Right atrium auricular region (tissue), 2 donors: ENCODE results near the gene USP47. TPM values are rescaled to one million over a fixed set of nuclear protein-coding genes. Genes with fewer than 3 reads are reported as not detected.

Experiments
- DNase-seq: peaks from one replicate; pipeline ENCODE4 v3.0.0-alpha.2; 2019; ENCODE audit warnings: low spot score
- H3K27ac ChIP-seq, 2 donors: fragments of 200-600 bp; sonication (generic); 1 replicate in 1 of 2; 2 replicates in 1 of 2; pipeline ENCODE4 v1.5.1; 2016 to 2019
- H3K27me3 ChIP-seq, 2 donors: fragments of 200-600 bp; sonication (generic); one replicate each; pipeline versions ENCODE4 v1.5.1 to v1.6.0; 2017 to 2019
- H3K36me3 ChIP-seq: fragments of 200-600 bp; sonication (generic); one replicate; pipeline ENCODE4 v1.5.1; 2016
- H3K4me1 ChIP-seq, 2 donors: fragments of 200-600 bp; sonication (generic); one replicate each; pipeline versions ENCODE4 v1.5.1 to v1.6.0; 2017 to 2019
- H3K4me3 ChIP-seq, 2 donors: fragments of 200-600 bp; sonication (generic); 1 replicate in 1 of 2; 2 replicates in 1 of 2; pipeline ENCODE4 v1.5.1; 2017 to 2019; ENCODE audit warnings: mild to moderate bottlenecking in 1 of 2, moderate library complexity in 1 of 2
- H3K9me3 ChIP-seq, 2 donors: fragments of 200-600 bp; sonication (generic); one replicate each; pipeline ENCODE4 v1.5.1; 2019
- total RNA-seq, 2 donors: library from RNA; depleted of rRNA; stranded (reverse); fragments of >200 nt; gene quantifications; one replicate each; pipeline ENCODE4 v1.1.0, GENCODE V29; 2016
- TF ChIP-seq, protein P1 (sequence below), 2 donors: fragments of 200-600 bp; sonication (generic); IDR thresholded peaks; one replicate each; pipeline ENCODE4 v1.5.1; 2019; ENCODE audit warnings: antibody characterized with exemption in 2 of 2

Gene USP47
- total RNA-seq, 2 donors from 2014 or later = 58.7 to 61.3 TPM

DNA sequence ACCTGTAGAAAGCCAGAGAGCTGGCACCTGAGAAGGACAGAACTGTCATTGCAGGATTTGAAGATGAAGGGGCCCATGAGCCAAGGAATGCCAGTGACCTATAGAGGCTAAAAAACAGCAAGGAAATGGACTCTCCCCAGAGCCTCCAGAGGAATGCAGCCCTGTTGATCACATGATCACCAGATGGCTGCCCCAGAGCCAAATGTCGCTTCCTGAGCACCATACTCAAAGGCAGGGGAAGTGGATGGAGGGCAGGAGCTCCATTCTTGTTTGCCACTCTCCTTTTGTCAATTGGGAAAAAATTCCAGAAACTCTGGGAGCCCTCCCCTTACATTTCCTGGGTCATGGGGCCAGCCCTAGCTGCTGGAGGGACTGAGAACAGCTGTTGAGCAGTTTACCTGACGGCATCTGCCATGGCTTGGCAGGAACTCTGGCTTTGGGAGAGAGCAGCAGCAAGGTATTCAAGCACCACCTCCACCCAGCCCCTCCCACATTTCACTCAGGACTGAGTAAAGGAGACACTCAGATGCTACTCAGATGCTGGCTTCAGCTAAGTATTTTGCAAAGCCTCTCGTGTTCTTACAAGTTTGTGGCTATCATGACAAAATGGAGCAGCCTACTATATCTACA, 119.7 kb downstream of the USP47 start:
- H3K9me3 ChIP-seq = no peaks in the 10 kb centered on the region
- no peak for DNase-seq
- peak overlapping the region; percentile 32 to 45 for H3K27ac ChIP-seq
- TF ChIP-seq, protein P1, sequence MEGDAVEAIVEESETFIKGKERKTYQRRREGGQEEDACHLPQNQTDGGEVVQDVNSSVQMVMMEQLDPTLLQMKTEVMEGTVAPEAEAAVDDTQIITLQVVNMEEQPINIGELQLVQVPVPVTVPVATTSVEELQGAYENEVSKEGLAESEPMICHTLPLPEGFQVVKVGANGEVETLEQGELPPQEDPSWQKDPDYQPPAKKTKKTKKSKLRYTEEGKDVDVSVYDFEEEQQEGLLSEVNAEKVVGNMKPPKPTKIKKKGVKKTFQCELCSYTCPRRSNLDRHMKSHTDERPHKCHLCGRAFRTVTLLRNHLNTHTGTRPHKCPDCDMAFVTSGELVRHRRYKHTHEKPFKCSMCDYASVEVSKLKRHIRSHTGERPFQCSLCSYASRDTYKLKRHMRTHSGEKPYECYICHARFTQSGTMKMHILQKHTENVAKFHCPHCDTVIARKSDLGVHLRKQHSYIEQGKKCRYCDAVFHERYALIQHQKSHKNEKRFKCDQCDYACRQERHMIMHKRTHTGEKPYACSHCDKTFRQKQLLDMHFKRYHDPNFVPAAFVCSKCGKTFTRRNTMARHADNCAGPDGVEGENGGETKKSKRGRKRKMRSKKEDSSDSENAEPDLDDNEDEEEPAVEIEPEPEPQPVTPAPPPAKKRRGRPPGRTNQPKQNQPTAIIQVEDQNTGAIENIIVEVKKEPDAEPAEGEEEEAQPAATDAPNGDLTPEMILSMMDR (IDR thresholded peaks at IDR 0.05) = no peak
- no peak overlapping the region for H3K4me3 ChIP-seq
- no peaks in the 10 kb centered on the region for H3K27me3 ChIP-seq
- peaks cover 0 to 60% of the 10 kb centered on the region in 2 donors for H3K4me1 ChIP-seq
- peaks cover 45% of the 10 kb centered on the region for H3K36me3 ChIP-seq

DNA sequence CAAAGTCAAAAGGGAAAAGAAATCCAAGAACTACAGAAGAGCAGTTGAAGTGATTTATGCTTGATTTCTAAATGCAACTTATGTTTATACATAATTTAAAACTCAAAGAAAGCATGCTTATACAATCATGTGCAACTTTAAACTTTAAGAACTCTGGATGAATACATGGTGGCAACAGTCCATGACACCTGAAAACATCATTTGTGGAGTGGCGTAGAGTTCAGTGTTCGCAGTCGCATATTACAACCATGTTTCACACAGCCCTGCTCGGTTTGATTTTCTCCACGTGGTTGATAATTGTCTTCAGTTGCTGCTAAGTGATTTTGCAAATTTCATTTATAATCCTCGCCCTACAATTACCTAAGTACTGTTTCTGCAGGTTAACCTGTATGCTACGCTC, 121.3 kb downstream of the USP47 start:
- no peak for DNase-seq
- Histone ChIP-seq H3K9me3 (no peaks in the 10 kb centered on the region), H3K4me3 (no peak overlapping the region), H3K27me3 (no peaks in the 10 kb centered on the region), H3K27ac (peak overlapping the region in 1 of 2 donors; percentile 75), H3K4me1 (peaks cover 0 to 76% of the 10 kb centered on the region in 2 donors), H3K36me3 (peaks cover 41% of the 10 kb centered on the region)
- TF ChIP-seq, protein P1 (IDR thresholded peaks at IDR 0.05) = no peak

DNA sequence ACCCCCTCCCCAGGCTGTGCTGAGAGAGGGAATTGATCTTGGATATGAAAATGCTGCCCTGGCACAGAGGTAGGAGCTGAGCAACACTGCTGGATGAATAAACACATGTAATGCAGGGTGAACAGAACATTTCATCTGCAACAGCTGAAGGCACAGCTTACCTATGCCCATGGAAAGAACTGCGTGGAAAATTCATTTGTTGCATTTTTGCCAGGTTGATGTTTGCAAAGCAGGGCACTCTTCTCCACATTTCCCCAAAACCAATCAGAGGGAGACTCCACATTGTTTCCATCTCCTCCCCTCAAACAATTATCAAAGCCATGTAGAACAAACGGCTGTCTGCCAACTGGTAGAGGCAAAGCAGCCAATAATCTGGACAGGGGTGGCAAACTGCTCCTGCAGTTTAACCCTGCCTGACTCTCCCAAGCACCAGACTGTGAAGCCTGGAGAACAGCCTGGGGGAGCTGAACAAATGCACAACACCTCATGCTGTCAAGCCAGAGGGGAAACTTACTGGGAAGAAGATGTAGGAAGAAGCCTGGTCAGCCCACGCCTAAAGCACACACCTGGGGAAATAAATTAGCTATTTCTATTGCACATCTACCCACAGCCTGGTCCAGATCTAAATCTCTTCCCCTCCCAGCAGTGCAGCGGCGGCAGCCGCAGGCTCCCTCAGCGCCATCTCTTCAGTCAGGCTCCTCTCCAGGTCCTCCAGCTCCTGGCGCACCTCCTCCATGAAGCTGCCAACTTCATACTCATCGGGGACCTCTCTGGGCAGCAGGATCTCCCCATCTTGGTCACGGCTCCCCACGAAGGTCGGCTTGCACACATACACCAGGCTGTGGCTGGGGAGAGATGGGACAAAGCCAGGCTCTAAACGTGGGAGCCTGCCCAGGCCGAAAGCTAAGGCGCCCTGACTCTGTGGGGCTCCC, 122.3 kb downstream of the USP47 start:
- TF ChIP-seq, protein P1 (IDR thresholded peaks at IDR 0.05) = no peak
- Histone ChIP-seq H3K36me3 (peaks cover 41% of the 10 kb centered on the region), H3K4me3 (no peak overlapping the region), H3K27me3 (no peaks in the 10 kb centered on the region), H3K4me1 (peaks cover 0 to 86% of the 10 kb centered on the region in 2 donors), H3K27ac (peak overlapping the region; percentile 73 to 75), H3K9me3 (no peaks in the 10 kb centered on the region)
- no peak for DNase-seq

DNA sequence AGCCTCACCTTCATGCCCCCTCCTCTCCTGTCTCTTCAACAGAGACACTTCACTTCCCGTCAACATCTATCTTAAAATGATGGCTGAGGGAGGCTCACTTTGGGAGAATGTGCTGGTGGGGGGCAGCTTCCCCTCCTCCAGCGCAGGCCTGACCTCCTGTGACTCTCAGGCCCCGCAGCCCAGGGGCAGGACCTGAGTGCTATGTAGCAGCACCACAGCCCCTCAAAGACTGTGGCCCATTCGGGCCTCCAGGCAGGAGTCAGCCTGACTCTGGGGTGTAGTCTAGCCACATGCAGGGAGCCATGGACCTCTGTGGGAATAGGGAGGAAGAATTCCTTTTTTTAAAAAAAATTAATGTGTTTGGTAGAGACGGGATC, 123.0 kb downstream of the USP47 start:
- H3K27ac ChIP-seq = peak overlapping the region; percentile 73 to 75
- no peaks in the 10 kb centered on the region for H3K27me3 ChIP-seq
- H3K4me3 ChIP-seq = no peak overlapping the region
- H3K9me3 ChIP-seq = no peaks in the 10 kb centered on the region
- TF ChIP-seq, protein P1 (IDR thresholded peaks at IDR 0.05) = no peak
- DNase-seq = no peak
- peaks cover 0 to 93% of the 10 kb centered on the region in 2 donors for H3K4me1 ChIP-seq
- peaks cover 41% of the 10 kb centered on the region for H3K36me3 ChIP-seq

DNA sequence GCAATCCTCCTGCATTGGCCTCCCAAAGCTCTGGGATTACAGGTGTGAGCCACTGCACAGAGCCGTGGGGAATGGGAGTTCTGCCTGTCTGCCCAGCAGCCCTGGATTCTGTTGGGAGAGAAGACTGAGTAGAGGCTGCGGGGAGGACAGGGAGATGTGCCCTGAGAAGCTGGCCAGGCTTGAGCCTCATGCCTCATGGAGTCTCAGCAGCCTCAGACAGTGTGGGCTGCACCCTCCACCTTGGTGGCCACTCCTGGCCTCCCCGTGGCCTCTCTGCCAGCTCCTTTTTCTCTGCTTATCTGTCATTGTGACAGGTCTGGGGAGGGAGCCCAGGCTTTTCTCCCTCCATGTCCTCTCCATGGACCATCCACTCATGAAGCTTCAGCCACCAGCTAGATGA, 123.4 kb downstream of the USP47 start:
- Histone ChIP-seq H3K4me3 (no peak overlapping the region), H3K36me3 (peaks cover 41% of the 10 kb centered on the region), H3K9me3 (no peaks in the 10 kb centered on the region), H3K4me1 (peaks cover 0 to 97% of the 10 kb centered on the region in 2 donors), H3K27me3 (no peaks in the 10 kb centered on the region), H3K27ac (peak overlapping the region; percentile 73 to 75)
- TF ChIP-seq, protein P1 (IDR thresholded peaks at IDR 0.05) = no peak
- no peak for DNase-seq
